HepG2 (cell line): ENCODE data around the gene FADD. TPM values are rescaled to one million over a fixed set of nuclear protein-coding genes. Genes with fewer than 3 reads are reported as not detected.

Source experiments
- ATAC-seq: fragments of 200-7000 bp; cut with Tn5 transposase; 3 replicates; pipeline ENCODE4 v1.9.1; 2020; ENCODE audit warnings: mild to moderate bottlenecking, moderate library complexity
- BruUV-seq: library from RNA; stranded (reverse); fragments of 400-500 nt; replicated peaks from 2 replicates; lab custom pipeline; 2021; lab: Mats Ljungman, UMichigan
- CTCF ChIA-PET: fragments of 300-600 bp; formaldehyde crosslinking; extraction: SDS; loops from one replicate; lab custom pipeline; 2021; ENCODE audit warnings: low total read pairs, inconsistent platforms, low intra/inter-chr PET ratio; lab: Yijun Ruan, JAX
- POLR2A ChIA-PET: fragments of 350-600 bp; sonication (Branson Sonifier 250); formaldehyde crosslinking; loops from one replicate; lab custom pipeline; 2020; ENCODE audit warnings: antibody characterized with exemption, inconsistent platforms; lab: Yijun Ruan, JAX
- DNase-seq: peaks from one replicate; pipeline ENCODE4 v3.0.0-alpha.2; 2015; ENCODE audit warnings: low spot score
- FAIRE-seq: peaks from 3 replicates; lab custom pipeline; 2011; peaks lifted over from hg19 to GRCh38; lab: Jason Lieb, UNC
- H2AFZ ChIP-seq: one replicate; pipeline ENCODE4 v1.6.1; 2011; ENCODE audit warnings: low read length, inconsistent platforms
- H3K27ac ChIP-seq: fragments of 300-600 bp; 3 replicates; pipeline ENCODE4 v1.8.0; 2011; ENCODE audit warnings: mixed run types, mild to moderate bottlenecking, mixed read lengths, low read length, inconsistent platforms; ENCODE audit not compliant: insufficient read depth; ENCODE audit errors: extremely low read length
- H3K27me3 ChIP-seq, 2 experiments: fragments of 200-600 bp in 1 of 2; 2 replicates in 1 of 2; 3 replicates in 1 of 2; pipeline versions ENCODE4 v1.6.0 to v1.8.0; 2011; ENCODE audit warnings: low read length in 2 of 2, mild to moderate bottlenecking in 2 of 2, moderate library complexity in 2 of 2, inconsistent platforms in 1 of 2; ENCODE audit not compliant: insufficient read depth in 2 of 2, control insufficient read depth in 1 of 2
- H3K36me3 ChIP-seq, 2 experiments: fragments of 200-600 bp in 1 of 2; replicated peaks in 1 of 2; 2 replicates in 1 of 2; 3 replicates in 1 of 2; pipeline versions ENCODE4 v1.5.1 to v1.8.0; 2011; ENCODE audit warnings: low read length in 2 of 2, inconsistent platforms in 1 of 2; ENCODE audit not compliant: insufficient read depth in 2 of 2, control insufficient read depth in 1 of 2
- H3K4me1 ChIP-seq: 2 replicates; pipeline ENCODE4 v1.5.1; 2012; ENCODE audit warnings: low read length, inconsistent platforms; ENCODE audit not compliant: insufficient read depth
- H3K4me2 ChIP-seq: 2 replicates; pipeline ENCODE4 v1.6.0; 2011; ENCODE audit warnings: low read depth, low read length, inconsistent platforms
- H3K4me3 ChIP-seq, 3 experiments: fragments of 200-600 bp in 1 of 3; sonication (generic), shearing (Covaris generic) in 1 of 3; replicated peaks in 1 of 3; 2 replicates each; pipeline ENCODE4 v1.5.1; 2011 to 2016; ENCODE audit warnings: low read length in 3 of 3, inconsistent platforms in 2 of 3, low read depth in 2 of 3, mild to moderate bottlenecking in 2 of 3, control low read depth in 1 of 3, mixed read lengths in 1 of 3; ENCODE audit not compliant: insufficient read depth in 1 of 3
- H3K79me2 ChIP-seq: one replicate; pipeline ENCODE4 v1.6.1; 2011; ENCODE audit warnings: low read length, inconsistent platforms; ENCODE audit not compliant: insufficient read depth
- H3K9ac ChIP-seq: 2 replicates; pipeline ENCODE4 v1.6.0; 2011; ENCODE audit warnings: mild to moderate bottlenecking, low read depth, low read length, inconsistent platforms; ENCODE audit not compliant: insufficient read depth
- H3K9me3 ChIP-seq: 2 replicates; pipeline ENCODE4 v1.5.1; 2012; ENCODE audit warnings: mild to moderate bottlenecking, low read length
- H4K20me1 ChIP-seq: 2 replicates; pipeline ENCODE4 v1.6.0; 2011; ENCODE audit warnings: inconsistent platforms, mild to moderate bottlenecking, low read length, moderate library complexity; ENCODE audit not compliant: insufficient read depth
- CTCF ChIP-seq: sonication (generic); formaldehyde crosslinking; IDR thresholded peaks from 2 replicates; pipeline ENCODE4 v1.5.0; 2020; ENCODE audit warnings: mild to moderate bottlenecking, missing genetic modification reagents, moderate library complexity
- DMTF1 ChIP-seq: sonication (generic); formaldehyde crosslinking; IDR thresholded peaks from 2 replicates; pipeline ENCODE4 v1.4.0; 2020; ENCODE audit warnings: mild to moderate bottlenecking, missing genetic modification reagents
- ELF4 ChIP-seq: sonication (generic); formaldehyde crosslinking; IDR thresholded peaks from 2 replicates; pipeline ENCODE4 v1.5.0; 2020; ENCODE audit warnings: missing genetic modification reagents, mild to moderate bottlenecking, moderate library complexity, borderline replicate concordance
- FOXA3 ChIP-seq: IDR thresholded peaks from 2 replicates; pipeline ENCODE4 v1.6.1; 2016; ENCODE audit warnings: missing genetic modification reagents, missing compliant biosample characterization
- GFI1 ChIP-seq: sonication (generic); formaldehyde crosslinking; IDR thresholded peaks from 2 replicates; pipeline ENCODE4 v1.5.0; 2020; ENCODE audit warnings: missing genetic modification reagents, mild to moderate bottlenecking, borderline replicate concordance
- MTA1 ChIP-seq: sonication (generic); formaldehyde crosslinking; IDR thresholded peaks from 2 replicates; pipeline ENCODE4 v1.4.0; 2020; ENCODE audit warnings: missing genetic modification reagents, mild to moderate bottlenecking, borderline replicate concordance
- PHF20 ChIP-seq: sonication (generic); formaldehyde crosslinking; IDR thresholded peaks from 2 replicates; pipeline ENCODE4 v1.5.0; 2020; ENCODE audit warnings: mild to moderate bottlenecking, missing genetic modification reagents
- PLRG1 ChIP-seq: fragments of 450-650 bp; conservative IDR thresholded peaks from 2 replicates; pipeline ENCODE4 v1.6.1; 2016
- RFXAP ChIP-seq: sonication (generic); formaldehyde crosslinking; IDR thresholded peaks from 2 replicates; pipeline ENCODE4 v1.4.0; 2020; ENCODE audit warnings: missing genetic modification reagents, borderline replicate concordance
- RXRA ChIP-seq: sonication (generic); formaldehyde crosslinking; IDR thresholded peaks from 2 replicates; pipeline ENCODE4 v1.5.1; 2020; ENCODE audit warnings: missing genetic modification reagents
- SIX1 ChIP-seq: sonication (generic); formaldehyde crosslinking; IDR thresholded peaks from 2 replicates; pipeline ENCODE4 v1.4.0; 2020; ENCODE audit warnings: missing genetic modification reagents, borderline replicate concordance
- STAG1 ChIP-seq: sonication (generic); formaldehyde crosslinking; IDR thresholded peaks from 2 replicates; pipeline ENCODE4 v1.4.0; 2020; ENCODE audit warnings: missing genetic modification reagents
- TBX2 ChIP-seq: sonication (generic); formaldehyde crosslinking; IDR thresholded peaks from 2 replicates; pipeline ENCODE4 v1.5.0; 2020; ENCODE audit warnings: missing genetic modification reagents, mild to moderate bottlenecking, borderline replicate concordance
- ZBTB42 ChIP-seq: sonication (generic); formaldehyde crosslinking; IDR thresholded peaks from 2 replicates; pipeline ENCODE4 v1.5.0; 2020; ENCODE audit warnings: mild to moderate bottlenecking, missing genetic modification reagents
- ZFP36L2 ChIP-seq: sonication (generic); formaldehyde crosslinking; IDR thresholded peaks from 2 replicates; pipeline ENCODE4 v1.4.0; 2020; ENCODE audit warnings: missing genetic modification reagents
- ZNF343 ChIP-seq: sonication (generic); formaldehyde crosslinking; IDR thresholded peaks from 2 replicates; pipeline ENCODE4 v1.4.0; 2020; ENCODE audit warnings: mild to moderate bottlenecking, missing genetic modification reagents
- ZNF510 ChIP-seq: sonication (generic); formaldehyde crosslinking; IDR thresholded peaks from 2 replicates; pipeline ENCODE4 v1.4.0; 2020; ENCODE audit warnings: low read depth, mild to moderate bottlenecking, missing genetic modification reagents
- ZNF616 ChIP-seq: sonication (generic); formaldehyde crosslinking; IDR thresholded peaks from 2 replicates; pipeline ENCODE4 v1.5.0; 2020; ENCODE audit warnings: low read depth, mild to moderate bottlenecking, missing genetic modification reagents
- ZXDC ChIP-seq: sonication (generic); formaldehyde crosslinking; IDR thresholded peaks from 2 replicates; pipeline ENCODE4 v1.5.0; 2020; ENCODE audit warnings: mild to moderate bottlenecking, missing genetic modification reagents
- WGBS: methylation state at CpG from one replicate; pipeline ENCODE4 v1.1.6; 2017; ENCODE audit warnings: low lambda C conversion rate; 5-methylcytosine and 5-hydroxymethylcytosine counted together
- in situ Hi-C: cut with HindIII; loops from 2 replicates; pipeline ENCODE4 v1.10.0; 2017; ENCODE audit warnings: low pct_unique_long_range_greater_than_20kb; ENCODE audit not compliant: extremely low pct_ligation_motif_present
- intact Hi-C: fragments of 100-400 bp; cut with micrococcal nuclease; formaldehyde crosslinking; loops from one replicate; pipeline ENCODE4 v1.10.0; 2022; ENCODE audit not compliant: unreplicated experiment
- polyA plus RNA-seq, 8 experiments: library from polyadenylated mRNA; depleted of rRNA in 3 of 8; stranded (reverse) in 7 of 8; unstranded in 1 of 8; fragments of >200 nt; fragmentation: Illumina TruSeq in 4 of 8; extraction: Trizol in 4 of 8; gene quantifications; 2 replicates each; pipeline versions ENCODE4 v1.2.1 to v1.2.3, GENCODE V29; 2011 to 2016; ENCODE audit warnings: low read depth in 4 of 8, missing spikeins in 1 of 8, mixed read lengths in 1 of 8; ENCODE audit not compliant: insufficient read depth in 1 of 8
- total RNA-seq, 5 experiments: library from RNA; depleted of rRNA; stranded (reverse); fragments of >200 nt; fragmentation: Illumina TruSeq; extraction: Trizol; gene quantifications; 2 replicates each; pipeline ENCODE4 v1.2.3, GENCODE V29; 2016; ENCODE audit warnings: low read depth in 1 of 5

The FADD gene
- total and polyA plus RNA-seq, 2 of the 13 experiments (the other 11 are each of a cell fraction or from before 2014, with no cell fraction given): 14.2 to 22.2 TPM

- H3K9me3 ChIP-seq: no peaks in the 10 kb centered on the region
- no TSS peak for BruUV-seq
- H2AFZ ChIP-seq: no peak overlapping the region
- FAIRE-seq (no peak), ATAC-seq (no peak)
- H3K27ac ChIP-seq: no peak overlapping the region
- H3K9ac ChIP-seq: no peak overlapping the region
- H3K4me3 ChIP-seq: no peak overlapping the region
- 90% methylated on average over 6 of the region's 16 CpGs for WGBS
- in situ Hi-C loops: no loop called here
- CTCF ChIA-PET: no interaction called here
- H3K4me2 ChIP-seq: no peak overlapping the region
- no peak for TF ChIP-seq ZNF616 (CRISPR knock-in tag)
- TF ChIP-seq PLRG1: no peak
- TF ChIP-seq DMTF1 (CRISPR knock-in tag): no peak
- TF ChIP-seq ELF4: no peak
- no peak for TF ChIP-seq TBX2 (CRISPR knock-in tag)
- TF ChIP-seq PHF20 (CRISPR knock-in tag): no peak
- TF ChIP-seq ZNF510 (CRISPR knock-in tag): no peak
- no peak for TF ChIP-seq ZFP36L2 (CRISPR knock-in tag)
- TF ChIP-seq GFI1 (CRISPR knock-in tag): no peak
- TF ChIP-seq ZNF343 (CRISPR knock-in tag): no peak
- TF ChIP-seq STAG1 (CRISPR knock-in tag): no peak
- TF ChIP-seq RXRA (CRISPR knock-in tag): no peak
- no peak for TF ChIP-seq CTCF (CRISPR knock-in tag)
- TF ChIP-seq ZXDC (CRISPR knock-in tag): no peak
- no peak for TF ChIP-seq RFXAP (CRISPR knock-in tag)
- no peak for TF ChIP-seq ZBTB42
- no peak for TF ChIP-seq SIX1 (CRISPR knock-in tag)
- TF ChIP-seq FOXA3 (CRISPR knock-in tag): no peak
- no peak for TF ChIP-seq MTA1 (CRISPR knock-in tag)
- TF ChIP-seq, all 625 proteins: peak for 0
- no peak for DNase-seq
- H3K36me3 ChIP-seq: no peaks in the 10 kb centered on the region
- peaks cover 11% of the 10 kb centered on the region for H3K4me1 ChIP-seq
- POLR2A ChIA-PET: no interaction called here
- H3K27me3 ChIP-seq: peaks cover 1 to 4% of the 10 kb centered on the region in 2 experiments; a peak in 1 of 5 replicates
- no peaks in the 10 kb centered on the region for H3K79me2 ChIP-seq
- intact Hi-C loops: no loop called here
- H4K20me1 ChIP-seq: no peaks in the 10 kb centered on the region
Observed at GRCh38 chr11:70240337-70240736, 37.2 kb downstream of the FADD start.
